ENCODE results near the gene PSMB11.
A peak's percentile ranks its signal among the peaks of the same experiment; 100 is the strongest.
"Not testable (repeated sequence)": the region's sequence is repeated elsewhere in the genome, so short reads cannot be mapped to it uniquely, and the experiment has no call there.

PSMB11 gene

GRCh38 chr14:23013749-23014054 is 28.3 kb upstream of the PSMB11 start:
- DNase-seq (ENCODE audit: low spot score) = not testable (repeated sequence)

- no peak for DNase-seq (ENCODE audit: low spot score)
These were observed 26.4 kb upstream of the PSMB11 start for GRCh38 chr14:23015618-23016017.

DNA sequence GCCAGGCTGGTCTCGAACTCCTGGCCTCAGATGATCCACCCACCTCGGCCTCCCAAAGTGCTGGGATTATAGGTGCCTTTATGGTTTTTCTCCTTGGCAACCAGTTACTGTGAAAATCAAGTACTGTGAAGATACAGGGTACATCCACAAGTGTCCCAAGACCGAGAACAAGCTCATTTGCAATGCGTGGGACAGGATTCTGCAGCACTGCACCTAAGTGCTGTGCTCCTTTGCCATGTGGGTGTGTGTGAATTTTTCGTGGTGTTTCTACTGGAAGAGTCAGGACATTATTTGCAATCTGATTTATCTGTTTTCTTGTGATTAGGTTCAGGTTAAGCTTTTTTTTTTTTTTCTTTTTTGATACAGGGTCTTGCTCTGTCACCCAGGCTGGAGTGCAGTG is 24.9 kb upstream of the PSMB11 start:
- no peak for DNase-seq (ENCODE audit: low spot score)

DNA sequence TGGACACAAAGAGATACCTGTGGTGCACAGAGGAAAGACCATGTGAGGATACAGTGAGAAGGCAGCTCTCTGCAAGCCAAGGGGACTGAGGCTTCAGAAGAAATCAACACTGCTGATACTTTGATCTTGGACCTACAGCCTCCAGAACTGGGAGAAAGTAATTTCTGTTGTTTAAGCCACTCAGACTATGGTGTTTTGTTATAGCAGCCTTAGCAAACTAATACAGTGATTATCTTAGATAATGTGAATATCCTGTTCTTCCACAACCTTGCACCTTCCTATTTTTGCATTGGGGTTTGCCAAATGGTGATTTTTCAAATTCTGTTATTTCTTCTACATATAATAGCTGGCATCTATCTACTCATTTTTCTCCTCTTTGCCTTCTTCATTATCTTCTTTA is 23.9 kb upstream of the PSMB11 start:
- DNase-seq (ENCODE audit: low spot score) = no peak

GRCh38 chr14:23020143-23021128 is 21.6 kb upstream of the PSMB11 start:
- no peak for DNase-seq (ENCODE audit: low spot score)

- DNase-seq (ENCODE audit: low spot score) = no peak
These were observed 20.6 kb upstream of the PSMB11 start for GRCh38 chr14:23021434-23021833.

DNA sequence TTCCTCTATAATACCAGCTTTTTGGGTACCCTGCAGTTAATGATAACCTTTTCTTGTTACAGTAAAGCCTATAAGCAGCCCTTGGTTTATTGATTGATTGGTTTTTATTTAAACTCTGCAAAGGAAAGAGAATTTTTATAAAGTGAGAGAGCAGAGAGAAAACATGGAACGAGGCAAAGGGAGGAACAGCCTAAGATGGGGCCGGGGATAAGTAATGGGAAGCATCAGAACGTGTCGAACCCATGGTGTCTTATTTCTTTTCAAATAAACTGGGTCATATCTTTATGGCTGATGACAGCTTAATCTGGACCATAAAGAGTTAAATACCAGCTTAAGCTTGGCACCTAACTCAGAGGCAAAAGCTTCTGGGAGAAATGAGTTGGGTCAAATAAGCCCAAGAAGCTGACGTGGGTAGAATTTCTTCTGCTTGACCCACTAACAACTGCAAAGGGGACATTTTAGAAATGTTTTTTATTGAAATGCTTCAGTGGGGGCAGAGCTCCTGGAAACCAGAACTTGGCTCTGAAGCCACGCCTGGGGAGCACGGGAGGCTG is 20.0 kb upstream of the PSMB11 start:
- no peak for DNase-seq (ENCODE audit: low spot score)

- no peak for DNase-seq (ENCODE audit: low spot score)
These were observed 18.8 kb upstream of the PSMB11 start for GRCh38 chr14:23023022-23023794.

- DNase-seq (ENCODE audit: low spot score) = no peak
These were observed 18.2 kb upstream of the PSMB11 start for GRCh38 chr14:23023795-23024152.

GRCh38 chr14:23024612-23025075 is 17.4 kb upstream of the PSMB11 start:
- DNase-seq (ENCODE audit: low spot score) = no peak

- no peak for DNase-seq (ENCODE audit: low spot score)
These were observed 16.7 kb upstream of the PSMB11 start for GRCh38 chr14:23025151-23025814.

DNA sequence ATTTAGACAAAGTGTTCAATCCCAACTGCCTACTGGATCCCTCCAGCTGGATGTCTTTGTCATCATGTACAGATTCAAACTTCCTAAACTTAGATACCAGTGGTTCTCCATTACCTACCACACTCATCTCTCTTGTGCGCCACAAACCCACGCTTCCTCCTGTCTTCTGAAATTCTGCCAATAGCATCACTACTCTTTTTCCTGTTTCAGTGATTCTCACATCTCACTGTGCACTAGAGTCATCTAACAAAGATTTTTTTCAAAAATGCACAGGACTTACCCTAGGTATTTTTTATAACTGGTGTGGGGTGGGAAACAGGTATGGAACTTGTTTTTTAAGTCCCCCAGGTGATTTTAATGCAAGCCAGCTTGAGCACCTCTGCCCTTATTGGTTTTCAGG is 13.2 kb upstream of the PSMB11 start:
- no peak for DNase-seq (ENCODE audit: low spot score)

- DNase-seq (ENCODE audit: low spot score) = no peak
These were observed 11.1 kb upstream of the PSMB11 start for GRCh38 chr14:23030936-23031335.

DNA sequence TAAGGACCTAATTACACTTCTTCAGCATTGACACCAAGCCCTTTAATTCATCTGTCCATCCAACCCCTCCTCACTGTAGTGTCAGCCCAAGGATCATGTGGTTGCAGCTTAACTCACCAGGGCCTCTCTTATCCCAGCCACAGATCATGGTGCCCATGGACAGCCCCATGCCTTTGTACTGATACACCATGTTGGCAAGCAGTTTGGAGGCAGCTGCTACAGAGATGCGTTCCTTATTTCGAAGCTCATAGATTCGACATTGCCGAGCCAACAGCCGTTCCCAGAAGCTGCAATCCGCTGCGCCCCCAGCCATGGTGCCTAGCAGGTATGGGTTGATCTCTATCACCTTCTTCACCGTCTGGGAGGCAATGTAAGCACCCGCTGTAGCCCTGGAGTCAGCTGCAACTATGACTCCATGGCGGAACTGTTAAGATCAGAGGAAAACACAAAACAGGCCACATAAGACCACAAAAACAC is 8.7 kb upstream of the PSMB11 start:
- no peak for DNase-seq (ENCODE audit: low spot score)

GRCh38 chr14:23033801-23034497 is 8.1 kb upstream of the PSMB11 start:
- peak; percentile 32 for DNase-seq (ENCODE audit: low spot score)

GRCh38 chr14:23034498-23035302 is 7.3 kb upstream of the PSMB11 start, which contains the start of gene PSMB5:
Gene PSMB5, minus strand, starts transcription at chr14:23034900. Its CDS starts 19 bp downstream, at chr14:23034881.
- DNase-seq (ENCODE audit: low spot score) = peak; percentile 98

DNA sequence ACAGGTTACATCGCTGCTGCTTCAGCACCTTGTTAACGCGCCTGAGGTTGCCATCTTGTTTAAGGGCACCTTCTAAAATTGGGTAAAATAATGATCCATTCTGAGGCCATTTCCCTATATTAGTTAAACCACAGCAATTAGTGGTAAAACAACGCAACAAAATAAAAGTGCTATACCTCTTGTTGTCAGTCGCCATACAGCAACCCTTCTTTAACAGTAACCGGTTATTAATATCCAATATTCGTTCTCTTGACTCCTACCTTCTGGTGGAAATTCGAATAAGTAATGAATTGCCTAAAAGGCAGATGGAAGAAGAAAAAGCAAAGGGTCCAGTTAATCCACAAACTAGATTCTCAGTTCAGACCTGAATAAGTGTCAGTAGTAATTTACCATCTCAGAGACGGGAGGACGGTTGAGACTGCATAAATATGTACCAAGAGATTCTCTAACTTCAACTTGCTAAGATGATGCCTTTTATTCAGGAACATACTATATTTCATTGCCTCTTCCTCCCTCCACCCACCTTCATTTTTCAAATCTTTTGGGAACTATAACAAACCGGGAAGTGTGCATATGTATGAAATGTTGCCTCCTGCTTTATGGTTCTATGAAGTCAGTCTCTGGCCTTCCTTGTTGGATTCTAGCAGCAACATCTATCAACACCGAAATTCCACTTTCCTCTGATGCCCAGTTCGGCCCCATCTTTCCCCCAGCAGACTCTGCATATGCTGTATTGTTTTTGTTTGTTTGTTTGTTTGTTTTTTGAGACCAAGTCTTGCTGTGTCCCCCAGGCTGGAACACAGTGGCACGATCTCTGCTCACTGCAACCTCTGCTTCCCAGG is 6.5 kb upstream of the PSMB11 start:
- no peak for DNase-seq (ENCODE audit: low spot score)

DNA sequence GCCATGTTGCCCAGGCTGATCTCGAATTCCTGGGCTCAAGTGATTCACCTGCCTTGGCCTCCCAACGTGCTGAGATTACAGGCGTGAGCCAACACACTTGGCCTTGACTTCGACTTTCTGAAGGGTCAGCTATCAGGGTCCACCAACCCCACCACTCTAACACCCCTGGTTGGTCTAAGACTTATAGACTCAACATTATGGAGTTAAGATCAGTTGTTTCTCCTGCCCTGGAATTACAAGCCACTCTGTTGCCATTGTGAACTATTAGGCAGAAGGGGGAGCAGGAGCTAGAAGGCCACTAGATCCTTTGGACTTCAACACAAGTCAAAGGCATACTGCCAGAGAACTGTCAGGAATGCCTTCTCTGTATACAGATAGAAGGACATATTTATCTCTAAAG is 1.9 kb upstream of the PSMB11 start:
- no peak for DNase-seq (ENCODE audit: low spot score)

GRCh38 chr14:23041729-23042128 is 283 bp upstream of the PSMB11 start:
- DNase-seq (ENCODE audit: low spot score) = no peak

GRCh38 chr14:23043145-23043544 is 1.1 kb downstream of the PSMB11 start:
- DNase-seq (ENCODE audit: low spot score) = no peak
